Measurements from ENCODE around the gene SEMA4D.

Gene SEMA4D

DNA sequence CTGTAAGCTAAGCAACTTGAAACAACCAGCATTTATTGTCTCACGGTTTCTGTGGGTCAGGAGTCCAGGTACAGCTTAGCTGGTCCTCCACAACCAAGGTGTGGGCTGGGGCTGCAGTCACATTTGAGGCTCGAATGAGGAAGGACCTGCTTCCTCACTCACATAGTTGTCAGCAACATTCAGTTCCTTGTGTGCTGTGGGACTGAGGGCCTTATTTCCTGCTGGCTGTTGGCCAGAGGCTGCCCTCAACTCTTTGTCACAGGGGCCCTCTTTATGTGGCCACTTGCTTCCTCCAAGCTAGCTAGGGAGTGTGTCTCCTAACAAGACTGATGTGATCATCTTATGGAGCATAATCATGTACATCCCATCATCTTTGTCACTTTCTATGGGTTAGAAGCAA is 29.2 kb upstream of the SEMA4D start:
- no peak for DNase-seq

DNA sequence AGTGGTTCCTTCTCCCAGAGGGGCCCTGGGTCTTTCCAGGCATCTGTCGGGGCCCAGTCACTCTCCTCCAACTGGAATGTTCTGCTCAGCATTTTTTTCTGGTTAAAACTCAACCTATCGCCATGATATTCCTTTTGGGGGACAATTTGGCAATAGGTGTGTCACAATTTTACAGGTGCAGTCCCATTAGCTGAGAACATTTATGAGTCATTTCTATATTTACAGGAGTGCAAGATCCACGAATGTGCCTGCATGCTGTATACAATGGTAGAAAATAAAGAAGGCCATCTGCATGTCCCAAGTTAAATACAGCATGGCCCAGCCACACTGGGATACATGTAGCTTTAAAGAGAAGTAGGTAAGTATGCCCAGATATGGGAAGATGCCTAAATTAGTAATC is 28.8 kb upstream of the SEMA4D start:
- DNase-seq: no peak

- no peak for DNase-seq
These were observed 27.8 kb upstream of the SEMA4D start for GRCh38 chr9:89525446-89526374.

DNA sequence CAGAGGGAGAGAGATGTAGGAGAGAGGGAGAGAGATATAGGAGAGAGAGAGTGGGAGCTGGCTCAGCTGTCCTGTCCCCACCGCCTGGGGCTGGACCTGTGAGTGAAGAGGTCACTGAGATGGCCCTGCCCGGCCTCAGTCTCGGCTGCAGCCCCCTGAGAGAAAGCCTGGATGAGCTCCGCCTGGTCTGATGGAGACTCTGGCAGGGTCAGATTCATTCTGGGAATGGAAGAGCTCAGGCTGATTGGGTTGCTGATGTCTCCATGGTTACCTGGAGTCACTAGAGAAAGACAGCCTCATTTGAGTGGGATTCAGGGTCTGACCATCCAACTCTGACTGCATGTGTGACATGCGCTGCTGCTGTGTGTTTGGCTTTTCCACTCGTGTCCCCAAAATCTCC is 27.1 kb upstream of the SEMA4D start:
- no peak for DNase-seq

- no peak for DNase-seq
These were observed 26.0 kb upstream of the SEMA4D start for GRCh38 chr9:89523948-89524347.

GRCh38 chr9:89522959-89523285 is 25.0 kb upstream of the SEMA4D start:
- DNase-seq: no peak

DNA sequence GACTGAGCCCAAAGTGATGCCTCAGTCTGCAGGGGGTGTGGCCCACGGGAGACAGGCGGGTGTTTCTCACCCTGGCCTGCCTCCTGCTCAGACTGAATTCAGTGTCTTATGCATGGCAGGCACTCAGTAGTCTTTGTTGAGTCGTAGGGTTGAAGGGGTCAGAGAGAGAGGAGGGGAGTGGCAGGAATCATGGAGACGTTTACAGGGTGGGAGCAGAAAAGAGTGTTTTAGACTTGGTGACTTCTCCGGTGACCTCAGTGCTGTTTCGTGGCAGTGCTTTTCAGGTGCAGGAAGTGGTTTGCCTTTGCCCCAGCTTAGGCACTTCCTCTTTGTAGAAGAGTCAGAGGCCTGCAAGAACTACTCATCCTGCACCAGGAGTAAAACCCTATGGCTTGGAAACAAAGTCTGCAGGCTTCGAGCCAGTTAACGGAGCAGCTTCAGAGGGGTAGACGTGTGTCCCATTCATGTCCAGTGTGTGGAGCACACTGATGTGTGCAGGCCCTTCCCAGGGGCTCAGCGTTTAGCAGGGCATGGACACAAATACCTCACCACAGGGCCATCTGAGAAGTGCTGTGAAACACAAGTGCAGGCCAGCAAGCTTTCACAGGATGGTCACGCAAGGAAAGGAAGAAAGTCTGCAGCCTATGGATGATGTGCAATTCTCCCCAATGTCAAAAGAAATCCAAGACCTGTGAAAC is 24.5 kb upstream of the SEMA4D start:
- no peak for DNase-seq

- no peak for DNase-seq
These were observed 21.5 kb upstream of the SEMA4D start for GRCh38 chr9:89519366-89519805.

DNA sequence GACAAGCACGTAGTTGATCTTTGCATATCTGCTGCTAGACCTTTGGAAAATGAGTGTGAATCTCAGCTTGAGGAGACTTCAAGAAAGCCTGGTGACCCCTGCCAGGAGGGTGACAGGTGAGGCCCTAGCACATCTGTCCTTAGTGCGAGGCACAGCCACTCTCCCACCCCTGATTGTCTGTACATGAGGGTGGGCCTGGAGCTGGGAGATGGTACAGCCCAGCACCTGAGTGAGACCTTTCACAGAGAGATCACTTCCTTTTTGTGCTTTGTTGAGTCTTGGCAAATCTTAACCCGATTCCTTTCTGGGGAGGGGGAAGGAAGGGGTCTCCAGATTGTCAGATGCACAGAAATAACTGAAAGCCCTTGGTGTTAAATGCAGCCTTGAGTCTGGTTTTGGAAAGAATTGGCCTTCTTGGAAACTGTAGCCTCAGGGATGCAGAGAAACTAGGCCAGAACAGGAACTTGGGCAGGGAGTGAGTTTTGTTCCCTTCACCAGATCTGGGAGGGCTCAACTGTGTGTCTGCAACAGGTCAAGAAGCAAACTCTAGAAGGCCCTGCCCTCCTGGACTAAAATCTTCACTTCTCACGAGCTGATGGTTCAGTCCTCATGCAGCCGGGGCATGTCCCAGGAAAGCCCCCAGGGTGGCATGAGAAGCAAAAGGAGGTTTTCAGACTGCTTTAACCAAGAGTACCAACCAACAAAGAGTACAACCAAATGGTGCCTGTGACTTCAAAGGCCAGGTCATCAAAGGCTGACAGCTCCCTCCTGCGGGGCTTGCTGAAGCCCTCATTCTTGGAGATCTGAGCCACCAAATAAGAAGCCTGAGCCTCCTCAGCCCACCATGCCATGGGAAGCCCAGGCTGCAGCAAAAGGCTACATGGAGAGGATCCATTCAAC is 20.8 kb upstream of the SEMA4D start:
- DNase-seq: no peak

DNA sequence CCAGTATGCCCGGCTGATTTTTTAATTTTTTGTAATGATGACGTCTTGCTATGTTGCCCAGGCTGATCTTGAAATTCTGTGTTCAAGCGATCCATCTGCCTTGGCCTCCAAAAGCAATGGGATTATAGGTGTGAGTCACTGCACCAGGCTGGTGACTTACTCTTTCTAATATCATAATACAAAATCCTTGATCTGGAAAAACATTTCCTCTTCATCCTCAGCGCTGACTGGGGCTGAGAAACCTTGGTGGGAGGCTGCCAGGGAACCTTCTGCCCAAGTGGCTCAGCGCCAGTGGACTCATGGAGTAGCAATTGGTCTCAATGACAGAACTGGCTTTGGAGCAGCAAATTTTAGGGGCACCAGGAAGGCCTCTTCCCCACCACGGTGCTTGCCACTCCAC is 17.5 kb upstream of the SEMA4D start:
- no peak for DNase-seq

GRCh38 chr9:89514956-89515355 is 17.0 kb upstream of the SEMA4D start:
- DNase-seq: no peak

DNA sequence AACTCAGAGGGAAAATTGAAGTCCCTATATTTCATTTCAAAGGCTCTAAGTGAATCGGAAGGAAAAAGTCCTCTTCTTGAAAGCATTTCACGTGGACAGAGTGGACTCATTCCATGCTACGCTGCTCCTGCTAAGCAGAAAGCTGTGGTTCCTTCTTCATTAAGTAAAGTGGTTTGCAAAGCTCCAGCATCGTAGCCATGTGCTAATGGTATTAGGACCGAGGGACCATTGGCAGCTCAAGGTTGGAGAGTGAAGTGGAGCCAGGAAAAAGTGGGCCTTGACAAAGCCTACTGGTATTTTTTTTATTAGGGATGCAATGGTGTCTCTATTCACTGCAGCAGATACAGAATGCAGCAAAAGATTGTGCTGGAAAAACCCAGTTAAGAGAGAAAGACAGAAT is 16.4 kb upstream of the SEMA4D start:
- DNase-seq: no peak

GRCh38 chr9:89513837-89514236 is 15.9 kb upstream of the SEMA4D start:
- DNase-seq: no peak

GRCh38 chr9:89512382-89512781 is 14.5 kb upstream of the SEMA4D start:
- no peak for DNase-seq

GRCh38 chr9:89508951-89509615 is 11.2 kb upstream of the SEMA4D start:
- no peak for DNase-seq

DNA sequence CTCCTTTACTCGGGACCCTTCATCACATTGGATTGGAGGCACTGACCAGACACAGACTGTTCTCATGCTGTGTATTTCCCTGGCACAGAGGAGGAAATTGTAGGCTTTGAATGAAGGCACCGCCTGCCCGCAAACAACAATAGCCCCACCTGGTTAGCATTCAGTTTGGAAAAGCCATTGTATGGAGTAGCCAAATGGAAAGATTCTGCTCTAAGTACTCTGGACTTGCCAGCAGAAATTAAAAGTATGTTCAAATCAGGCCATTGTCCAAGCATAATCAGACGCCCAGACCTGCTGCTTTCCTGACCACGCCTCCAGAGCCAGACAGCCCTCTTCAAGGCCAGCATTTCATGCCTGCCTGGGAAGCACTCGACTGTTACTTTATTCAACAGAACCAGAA is 8.0 kb upstream of the SEMA4D start:
- peak; percentile 45 for DNase-seq

DNA sequence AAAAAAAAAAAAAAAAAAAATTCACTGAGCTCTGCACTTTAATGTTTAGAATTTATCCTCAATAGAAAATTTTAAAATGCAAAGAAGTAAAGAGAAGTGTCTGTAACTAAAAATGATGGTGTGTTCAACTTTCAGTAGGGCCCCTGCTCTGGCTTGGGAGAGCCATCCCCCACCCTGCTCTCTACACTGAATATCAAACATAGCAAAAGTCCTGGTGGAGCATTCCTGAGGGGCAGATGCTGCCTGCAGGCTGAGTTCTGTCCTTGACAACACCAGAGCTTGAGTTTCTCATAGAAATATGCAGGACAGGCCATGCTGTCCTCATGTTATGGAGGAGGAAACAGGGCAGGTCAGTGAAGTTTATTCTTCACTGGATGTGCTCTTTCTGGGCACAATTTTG is 7.1 kb upstream of the SEMA4D start:
- no peak for DNase-seq

- DNase-seq: no peak
These were observed 4.8 kb upstream of the SEMA4D start for GRCh38 chr9:89502671-89503070.

- no peak for DNase-seq
These were observed 4.2 kb upstream of the SEMA4D start for GRCh38 chr9:89502038-89502601.

DNA sequence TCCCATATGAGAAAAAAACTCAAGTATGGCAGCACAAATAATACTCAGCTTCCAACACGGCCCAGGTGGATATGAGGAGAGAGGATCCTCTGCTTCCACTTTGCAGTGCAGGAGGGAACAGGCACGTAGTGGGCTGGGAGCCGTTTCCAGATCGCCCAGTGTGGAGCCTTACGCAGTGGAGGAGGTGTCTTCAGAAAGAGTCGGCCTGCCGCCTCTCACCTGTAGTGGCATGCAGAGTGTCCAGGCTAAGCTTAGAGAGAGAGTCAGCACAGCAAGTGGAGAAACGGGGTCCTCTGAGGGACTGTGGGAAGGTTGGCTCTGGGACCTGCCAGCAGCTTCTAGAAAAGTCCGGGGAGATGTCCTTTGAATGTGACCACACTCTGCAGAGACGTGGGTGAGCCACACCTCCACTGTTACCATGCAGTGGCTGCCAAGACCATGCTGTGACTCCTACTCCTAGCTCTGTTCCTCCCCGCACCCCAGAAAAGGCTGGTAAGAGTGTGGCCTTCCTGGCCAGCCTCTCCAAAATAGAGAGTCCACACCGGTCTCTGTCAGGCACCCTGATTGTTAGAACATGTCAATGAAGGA is 3.5 kb upstream of the SEMA4D start:
- DNase-seq: no peak

DNA sequence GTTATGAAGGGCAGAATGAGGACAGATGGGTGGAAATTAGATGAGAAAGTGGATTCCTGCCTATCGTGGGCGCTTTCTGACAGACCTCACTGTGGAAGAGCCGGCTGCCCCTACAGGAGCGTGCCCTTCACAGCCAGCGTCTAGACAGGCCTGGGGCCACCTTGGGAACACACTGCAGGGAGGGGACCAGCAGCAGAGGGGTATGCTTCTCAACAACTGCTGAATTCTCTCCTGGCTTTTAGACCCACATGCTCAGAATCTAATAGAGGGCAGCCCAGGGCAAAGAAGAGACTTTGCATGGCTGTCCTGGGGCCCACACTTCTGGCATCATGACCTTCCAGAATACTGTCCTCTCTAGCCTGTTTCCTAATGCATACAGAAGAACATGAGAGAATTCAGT is 2.1 kb upstream of the SEMA4D start:
- no peak for DNase-seq

DNA sequence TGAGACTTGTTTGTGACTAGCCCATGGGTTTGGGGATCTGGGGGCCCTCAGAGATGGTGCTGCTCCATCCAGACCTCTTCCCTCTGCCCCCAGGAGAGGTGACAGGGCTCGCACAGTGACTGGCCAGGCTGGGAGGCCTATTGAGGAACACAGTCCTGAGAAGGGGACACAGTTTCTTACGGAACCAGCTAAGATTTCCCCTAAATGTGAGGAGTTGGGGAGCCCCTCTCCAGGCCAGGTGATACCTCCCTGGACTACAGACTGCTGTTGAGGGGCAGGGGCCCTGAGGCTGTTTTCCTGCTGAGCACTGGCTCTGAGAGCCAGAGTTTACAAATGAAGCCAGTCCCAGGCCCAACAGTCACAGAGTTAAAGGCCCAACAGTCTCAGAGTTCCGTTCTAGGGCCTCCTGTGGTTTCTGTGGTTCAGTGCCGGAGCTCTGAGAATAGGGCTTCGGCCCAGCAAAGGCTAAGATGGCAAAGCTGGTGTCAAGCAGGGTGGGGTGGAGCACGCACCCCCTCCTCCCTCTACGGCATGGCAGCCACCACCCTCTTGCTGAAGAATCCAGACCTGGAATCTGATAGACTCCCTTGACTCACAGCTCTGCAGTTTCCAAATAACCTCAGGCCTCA is 1.1 kb upstream of the SEMA4D start:
- no peak for DNase-seq
